Keratinocyte (primary cell): ENCODE results near the gene DDIT3.

Experiments used
- EZH2 ChIP-seq: IDR thresholded peaks from one replicate; pipeline ENCODE4 v1.6.1; 2012; ENCODE audit warnings: inconsistent platforms, mild to moderate bottlenecking, low read length, moderate library complexity
- TF ChIP-seq, protein P1 (sequence below), 3 experiments: IDR thresholded peaks in 1 of 3; conservative IDR thresholded peaks in 1 of 3; optimal IDR thresholded peaks in 1 of 3; 2 replicates in 2 of 3; 3 replicates in 1 of 3; pipeline versions ENCODE3 to v1.5.1; 2011; ENCODE audit warnings: low read length in 3 of 3, mild to moderate bottlenecking in 3 of 3, moderate library complexity in 2 of 3, control low read depth in 1 of 3, inconsistent platforms in 1 of 3; ENCODE audit not compliant: insufficient read depth in 2 of 3; ENCODE audit errors: extremely low read depth in 1 of 3

DNA sequence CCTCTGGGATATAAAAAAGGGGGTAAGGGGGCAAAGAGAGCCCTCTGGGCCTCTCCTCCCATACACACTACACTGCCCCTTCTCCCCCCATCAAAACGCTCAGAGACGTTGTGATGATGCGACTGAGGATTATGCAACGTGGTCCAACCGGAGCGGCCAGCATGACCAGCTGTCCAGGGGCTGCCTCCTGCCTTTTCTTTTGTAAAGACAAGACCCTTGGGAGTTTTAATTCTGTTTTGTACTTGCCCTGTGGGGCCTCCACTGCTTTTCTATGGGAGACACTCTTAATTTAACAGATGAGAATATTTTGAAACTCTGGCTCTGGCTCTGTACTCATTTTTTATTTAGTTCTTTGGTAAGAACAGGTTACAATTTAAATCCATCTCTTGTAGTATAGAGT is 9.5 kb upstream of the DDIT3 start:
- TF ChIP-seq, protein P1, sequence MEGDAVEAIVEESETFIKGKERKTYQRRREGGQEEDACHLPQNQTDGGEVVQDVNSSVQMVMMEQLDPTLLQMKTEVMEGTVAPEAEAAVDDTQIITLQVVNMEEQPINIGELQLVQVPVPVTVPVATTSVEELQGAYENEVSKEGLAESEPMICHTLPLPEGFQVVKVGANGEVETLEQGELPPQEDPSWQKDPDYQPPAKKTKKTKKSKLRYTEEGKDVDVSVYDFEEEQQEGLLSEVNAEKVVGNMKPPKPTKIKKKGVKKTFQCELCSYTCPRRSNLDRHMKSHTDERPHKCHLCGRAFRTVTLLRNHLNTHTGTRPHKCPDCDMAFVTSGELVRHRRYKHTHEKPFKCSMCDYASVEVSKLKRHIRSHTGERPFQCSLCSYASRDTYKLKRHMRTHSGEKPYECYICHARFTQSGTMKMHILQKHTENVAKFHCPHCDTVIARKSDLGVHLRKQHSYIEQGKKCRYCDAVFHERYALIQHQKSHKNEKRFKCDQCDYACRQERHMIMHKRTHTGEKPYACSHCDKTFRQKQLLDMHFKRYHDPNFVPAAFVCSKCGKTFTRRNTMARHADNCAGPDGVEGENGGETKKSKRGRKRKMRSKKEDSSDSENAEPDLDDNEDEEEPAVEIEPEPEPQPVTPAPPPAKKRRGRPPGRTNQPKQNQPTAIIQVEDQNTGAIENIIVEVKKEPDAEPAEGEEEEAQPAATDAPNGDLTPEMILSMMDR (optimal IDR thresholded peaks at IDR 0.05 in 1 of 3, IDR thresholded peaks at IDR 0.05 in 1 of 3, conservative IDR thresholded peaks at IDR 0.05 in 1 of 3; ENCODE audit: extremely low read depth in 1 of 3, insufficient read depth in 2 of 3, low read length in 3 of 3) = no peak
- TF ChIP-seq EZH2 = no peak
